Measurements from ENCODE around the gene SLC25A44. TPM values are rescaled to one million over a fixed set of nuclear protein-coding genes. Genes with fewer than 3 reads are reported as not detected.
A peak's percentile ranks its signal among the peaks of the same experiment; 100 is the strongest.

The SLC25A44 gene
- polyA plus RNA-seq, 2 of the 4 experiments (the other 2 are of a cell fraction), result 25.1 to 30.7 TPM

GRCh38 chr1:156257711-156258110 lies 63.8 kb downstream of the SLC25A44 start:
- no peak for FAIRE-seq
- ChIA-PET CTCF (interaction anchor here (2.4 kb wide), 1 partner anchor 33 kb away, joined by 6 read pairs; no protein-coding TSS in a partner anchor), POLR2A (no interaction called here)
- Histone ChIP-seq H3K4me2 (no peak overlapping the region), H3K4me1 (peaks cover 5% of the 10 kb centered on the region), H3K27ac (no peak overlapping the region), H3K9me3 (no peaks in the 10 kb centered on the region), H3K4me3 (no peak overlapping the region)
- 70% methylated on average over 2 of the region's 2 CpGs for WGBS (ENCODE audit: missing lambda C conversion rate)
- no peak for ATAC-seq
- no peak for DNase-seq (ENCODE audit: low read depth in 1 of 2, low spot score in 1 of 2)
- no peak for TF ChIP-seq NFE2L2 (conservative IDR thresholded peaks at IDR 0.05; ENCODE audit: low read length)
- TF ChIP-seq BHLHE40 (IDR thresholded peaks at IDR 0.05; ENCODE audit: low read depth, low read length), result no peak
- TF ChIP-seq RFX5 (IDR thresholded peaks at IDR 0.05), result no peak

DNA sequence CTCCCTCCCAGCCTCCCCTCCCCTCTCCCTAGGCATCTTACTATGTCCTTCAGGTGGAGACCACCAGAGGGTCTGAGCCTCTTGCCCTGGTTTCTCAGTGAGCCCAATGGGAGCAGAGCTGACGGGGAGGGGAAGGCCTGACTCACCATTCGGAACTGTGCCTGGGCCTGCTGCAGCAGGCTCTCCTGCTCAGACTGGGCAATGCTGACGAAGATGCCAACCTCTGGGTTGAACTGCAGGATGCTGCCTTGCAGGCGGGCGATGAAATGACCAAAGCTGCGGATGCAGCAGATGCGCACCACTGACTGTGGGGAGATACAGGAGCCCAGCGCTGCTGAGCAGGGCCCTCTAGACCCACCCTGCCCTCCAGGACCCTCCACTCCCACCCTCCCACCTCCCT lies 65.0 kb downstream of the SLC25A44 start:
- ATAC-seq (no peak), FAIRE-seq (no peak), DNase-seq (ENCODE audit: low read depth in 1 of 2, low spot score in 1 of 2) (no peak)
- TF ChIP-seq RNF2 (IDR thresholded peaks at IDR 0.05; ENCODE audit: borderline replicate concordance, low read depth) (no peak), KDM1A (IDR thresholded peaks at IDR 0.05; ENCODE audit: low read depth) (no peak), RARB (CRISPR knock-in tag; IDR thresholded peaks at IDR 0.05) (no peak), HOXB13 (CRISPR knock-in tag; IDR thresholded peaks at IDR 0.05; ENCODE audit: low read depth) (no peak), NFE2L2 (conservative IDR thresholded peaks at IDR 0.05; ENCODE audit: low read length) (no peak)
- TF ChIP-seq, protein P1, sequence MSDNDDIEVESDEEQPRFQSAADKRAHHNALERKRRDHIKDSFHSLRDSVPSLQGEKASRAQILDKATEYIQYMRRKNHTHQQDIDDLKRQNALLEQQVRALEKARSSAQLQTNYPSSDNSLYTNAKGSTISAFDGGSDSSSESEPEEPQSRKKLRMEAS (IDR thresholded peaks at IDR 0.05), result no peak
- H3K4me1 ChIP-seq, result peaks cover 15% of the 10 kb centered on the region
- H3K27ac ChIP-seq, result no peak overlapping the region
- CTCF ChIA-PET, result interaction anchor here (1.6 to 4.5 kb wide), 2 partner anchors 13 to 77 kb away, joined by 3 to 25 read pairs; no protein-coding TSS in a partner anchor
- no peak overlapping the region for H3K4me3 ChIP-seq
- POLR2A ChIA-PET, result no interaction called here
- 97% methylated on average over 4 of the region's 8 CpGs for WGBS (ENCODE audit: missing lambda C conversion rate)
- H3K9me3 ChIP-seq, result no peaks in the 10 kb centered on the region
- H3K4me2 ChIP-seq, result no peak overlapping the region

DNA sequence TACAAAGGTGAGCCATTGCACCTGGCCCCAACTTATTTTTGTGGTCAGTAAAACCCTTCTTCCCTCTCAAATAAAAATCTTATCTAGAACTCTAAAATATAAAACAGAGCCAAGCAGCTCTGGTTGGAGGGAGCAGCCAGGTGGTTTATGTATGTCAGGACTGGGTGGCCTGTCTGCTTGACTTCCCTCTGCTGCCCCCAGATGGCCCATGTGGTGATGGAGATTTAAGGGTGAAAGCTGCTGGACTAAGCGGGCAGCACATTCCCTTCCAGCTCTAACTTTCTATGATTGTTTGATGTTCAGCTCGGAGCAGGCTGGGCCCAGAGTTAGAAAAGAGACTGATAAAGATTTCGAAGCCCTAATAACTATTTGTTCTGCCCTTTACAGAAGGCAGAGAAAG lies 65.9 kb downstream of the SLC25A44 start:
- POLR2A ChIA-PET, result interaction anchor here (1.7 kb wide), 1 partner anchor 23 kb away, joined by 5 read pairs; the partner anchor contains the start of gene SMG5
- 90% methylated on average over 3 of the region's 3 CpGs for WGBS (ENCODE audit: missing lambda C conversion rate)
- 0 out of 5 replicates have a peak, but pooled peaks of 1 of the 2 experiments have one; percentile 16 for TF ChIP-seq RAD21 (conservative IDR thresholded peaks at IDR 0.05 in 1 of 2, IDR thresholded peaks at IDR 0.05 in 1 of 2)
- TF ChIP-seq, protein P2, sequence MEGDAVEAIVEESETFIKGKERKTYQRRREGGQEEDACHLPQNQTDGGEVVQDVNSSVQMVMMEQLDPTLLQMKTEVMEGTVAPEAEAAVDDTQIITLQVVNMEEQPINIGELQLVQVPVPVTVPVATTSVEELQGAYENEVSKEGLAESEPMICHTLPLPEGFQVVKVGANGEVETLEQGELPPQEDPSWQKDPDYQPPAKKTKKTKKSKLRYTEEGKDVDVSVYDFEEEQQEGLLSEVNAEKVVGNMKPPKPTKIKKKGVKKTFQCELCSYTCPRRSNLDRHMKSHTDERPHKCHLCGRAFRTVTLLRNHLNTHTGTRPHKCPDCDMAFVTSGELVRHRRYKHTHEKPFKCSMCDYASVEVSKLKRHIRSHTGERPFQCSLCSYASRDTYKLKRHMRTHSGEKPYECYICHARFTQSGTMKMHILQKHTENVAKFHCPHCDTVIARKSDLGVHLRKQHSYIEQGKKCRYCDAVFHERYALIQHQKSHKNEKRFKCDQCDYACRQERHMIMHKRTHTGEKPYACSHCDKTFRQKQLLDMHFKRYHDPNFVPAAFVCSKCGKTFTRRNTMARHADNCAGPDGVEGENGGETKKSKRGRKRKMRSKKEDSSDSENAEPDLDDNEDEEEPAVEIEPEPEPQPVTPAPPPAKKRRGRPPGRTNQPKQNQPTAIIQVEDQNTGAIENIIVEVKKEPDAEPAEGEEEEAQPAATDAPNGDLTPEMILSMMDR (IDR thresholded peaks at IDR 0.05), result 0 out of 3 replicates have a peak, but pooled peaks have one; percentile 9
- TF ChIP-seq ZC3H11A (IDR thresholded peaks at IDR 0.05), result no peak
- no peak for TF ChIP-seq FOSB (CRISPR knock-in tag; IDR thresholded peaks at IDR 0.05)
- no peak for TF ChIP-seq MAZ (IDR thresholded peaks at IDR 0.05; ENCODE audit: borderline replicate concordance, low read depth, low read length)
- no peak for TF ChIP-seq CBX8 (IDR thresholded peaks at IDR 0.05)
- Histone ChIP-seq H3K4me3 (no peak overlapping the region), H3K9me3 (no peaks in the 10 kb centered on the region), H3K4me1 (peaks cover 15% of the 10 kb centered on the region), H3K27ac (no peak overlapping the region), H3K4me2 (no peak overlapping the region)
- CTCF ChIA-PET, result interaction anchor here (0.6 to 4.5 kb wide), 10 partner anchors 8 to 123 kb away, joined by 3 to 25 read pairs (median 5); partner anchors contain the start of gene PAQR6
- DNase-seq (ENCODE audit: low read depth in 1 of 2, low spot score in 1 of 2) (peak in 1 of 2 experiments; percentile 38), ATAC-seq (peak; percentile 68 to 71; a peak in 4 of 6 replicates), FAIRE-seq (no peak)

- ChIA-PET CTCF (interaction anchor here (1.1 to 4.5 kb wide), 5 partner anchors 9 to 124 kb away, joined by 3 to 25 read pairs (median 12); partner anchors contain the start of gene PAQR6), POLR2A (interaction anchor here (1.7 kb wide), 1 partner anchor 22 kb away, joined by 5 read pairs; the partner anchor contains the start of gene SMG5)
- no peak for DNase-seq (ENCODE audit: low read depth in 1 of 2, low spot score in 1 of 2)
- WGBS (ENCODE audit: missing lambda C conversion rate), result 100% methylated on average over 1 of the region's 2 CpGs
- no peak overlapping the region for H3K4me3 ChIP-seq
- peaks cover 15% of the 10 kb centered on the region for H3K4me1 ChIP-seq
- no peak overlapping the region for H3K4me2 ChIP-seq
- no peaks in the 10 kb centered on the region for H3K9me3 ChIP-seq
- no peak for ATAC-seq
- FAIRE-seq, result no peak
- no peak overlapping the region for H3K27ac ChIP-seq
- TF ChIP-seq FOXS1 (CRISPR knock-in tag; IDR thresholded peaks at IDR 0.05) (no peak), HEYL (CRISPR knock-in tag; IDR thresholded peaks at IDR 0.05) (no peak)
Measured at GRCh38 chr1:156260896-156261295, 67.0 kb downstream of the SLC25A44 start.

Small RNAs within 50 kb of the gene (small RNA-seq; reads per million reads assigned to genes)
- gene RF00568, result 0 to 0.16 (median 0) reads per million in 6 experiments

Other genes starting within 250 kb of the SLC25A44 start
- 67.4 and 69.1 TPM in 2 replicates for gene ARHGEF2, start 215.6 kb upstream of the SLC25A44 start, polyA plus RNA-seq (2011; rRNA removed)
- 21.3 to 21.5 TPM (median 21.5 TPM) in 3 replicates for gene ARHGEF2, start 215.6 kb upstream of the SLC25A44 start, polyA plus RNA-seq (2017; fragmentation: RNase III; extraction: RNeasy Plus Mini Kit Qiagen cat#74134 plus additional on column Dnase treatment)
- 382 and 581 TPM in 2 replicates for gene SSR2, start 173.2 kb upstream of the SLC25A44 start, polyA plus RNA-seq (2011; rRNA removed)
- 255 to 266 TPM (median 261 TPM) in 3 replicates for gene SSR2, start 173.2 kb upstream of the SLC25A44 start, polyA plus RNA-seq (2017; fragmentation: RNase III; extraction: RNeasy Plus Mini Kit Qiagen cat#74134 plus additional on column Dnase treatment)
- 42.0 and 47.6 TPM in 2 replicates for gene UBQLN4, start 140.3 kb upstream of the SLC25A44 start, polyA plus RNA-seq (2011; rRNA removed)
- 36.5 to 39.1 TPM (median 38.2 TPM) in 3 replicates for gene UBQLN4, start 140.3 kb upstream of the SLC25A44 start, polyA plus RNA-seq (2017; fragmentation: RNase III; extraction: RNeasy Plus Mini Kit Qiagen cat#74134 plus additional on column Dnase treatment)
- 63.0 and 71.4 TPM in 2 replicates for gene LAMTOR2, start 139.3 kb upstream of the SLC25A44 start, polyA plus RNA-seq (2011; rRNA removed)
- 151 to 171 TPM (median 166 TPM) in 3 replicates for gene LAMTOR2, start 139.3 kb upstream of the SLC25A44 start, polyA plus RNA-seq (2017; fragmentation: RNase III; extraction: RNeasy Plus Mini Kit Qiagen cat#74134 plus additional on column Dnase treatment)
- 0.11 TPM in 1 of 2 replicates, not detected in the other for gene RAB25, start 132.9 kb upstream of the SLC25A44 start, polyA plus RNA-seq (2011; rRNA removed)
- not detected in 3 replicates for gene RAB25, start 132.9 kb upstream of the SLC25A44 start, polyA plus RNA-seq (2017; fragmentation: RNase III; extraction: RNeasy Plus Mini Kit Qiagen cat#74134 plus additional on column Dnase treatment)
- 1.8 and 2.4 TPM in 2 replicates for gene MEX3A, start 111.6 kb upstream of the SLC25A44 start, polyA plus RNA-seq (2011; rRNA removed)
- gene MEX3A, start 111.6 kb upstream of the SLC25A44 start, polyA plus RNA-seq (2017; fragmentation: RNase III; extraction: RNeasy Plus Mini Kit Qiagen cat#74134 plus additional on column Dnase treatment), result 3.3 to 4.9 TPM (median 4.4 TPM) in 3 replicates
- 155 and 214 TPM in 2 replicates for gene LMNA, start 79.4 kb upstream of the SLC25A44 start, polyA plus RNA-seq (2011; rRNA removed)
- 286 to 310 TPM (median 288 TPM) in 3 replicates for gene LMNA, start 79.4 kb upstream of the SLC25A44 start, polyA plus RNA-seq (2017; fragmentation: RNase III; extraction: RNeasy Plus Mini Kit Qiagen cat#74134 plus additional on column Dnase treatment)
- gene SEMA4A, start 40.5 kb upstream of the SLC25A44 start, polyA plus RNA-seq (2011; rRNA removed), result 0.27 and 0.37 TPM in 2 replicates
- gene SEMA4A, start 40.5 kb upstream of the SLC25A44 start, polyA plus RNA-seq (2017; fragmentation: RNase III; extraction: RNeasy Plus Mini Kit Qiagen cat#74134 plus additional on column Dnase treatment), result 0.04 to 0.09 TPM (median 0.07 TPM) in 3 replicates
- gene PMF1, start 18.9 kb downstream of the SLC25A44 start, polyA plus RNA-seq (2011; rRNA removed), result 61.4 and 63.9 TPM in 2 replicates
- gene PMF1, start 18.9 kb downstream of the SLC25A44 start, polyA plus RNA-seq (2017; fragmentation: RNase III; extraction: RNeasy Plus Mini Kit Qiagen cat#74134 plus additional on column Dnase treatment), result 57.7 to 59.8 TPM (median 59.4 TPM) in 3 replicates
- gene BGLAP, start 48.1 kb downstream of the SLC25A44 start, polyA plus RNA-seq (2011; rRNA removed), result 0.12 and 0.42 TPM in 2 replicates
- 0.23 to 0.30 TPM in 2 of 3 replicates, not detected in the other for gene BGLAP, start 48.1 kb downstream of the SLC25A44 start, polyA plus RNA-seq (2017; fragmentation: RNase III; extraction: RNeasy Plus Mini Kit Qiagen cat#74134 plus additional on column Dnase treatment)
- 2.4 and 2.8 TPM in 2 replicates for gene PAQR6, start 54.0 kb downstream of the SLC25A44 start, polyA plus RNA-seq (2011; rRNA removed)
- gene PAQR6, start 54.0 kb downstream of the SLC25A44 start, polyA plus RNA-seq (2017; fragmentation: RNase III; extraction: RNeasy Plus Mini Kit Qiagen cat#74134 plus additional on column Dnase treatment), result 5.6 to 10.6 TPM (median 8.6 TPM) in 3 replicates
- 25.6 and 38.0 TPM in 2 replicates for gene SMG5, start 88.7 kb downstream of the SLC25A44 start, polyA plus RNA-seq (2011; rRNA removed)
- gene SMG5, start 88.7 kb downstream of the SLC25A44 start, polyA plus RNA-seq (2017; fragmentation: RNase III; extraction: RNeasy Plus Mini Kit Qiagen cat#74134 plus additional on column Dnase treatment), result 46.4 to 51.5 TPM (median 48.7 TPM) in 3 replicates
- gene TMEM79, start 90.2 kb downstream of the SLC25A44 start, polyA plus RNA-seq (2011; rRNA removed), result 7.2 and 7.5 TPM in 2 replicates
- gene TMEM79, start 90.2 kb downstream of the SLC25A44 start, polyA plus RNA-seq (2017; fragmentation: RNase III; extraction: RNeasy Plus Mini Kit Qiagen cat#74134 plus additional on column Dnase treatment), result 5.7 to 6.3 TPM (median 6.3 TPM) in 3 replicates
- gene GLMP, start 101.6 kb downstream of the SLC25A44 start, polyA plus RNA-seq (2011; rRNA removed), result 12.4 and 16.9 TPM in 2 replicates
- 23.0 to 32.5 TPM (median 29.0 TPM) in 3 replicates for gene GLMP, start 101.6 kb downstream of the SLC25A44 start, polyA plus RNA-seq (2017; fragmentation: RNase III; extraction: RNeasy Plus Mini Kit Qiagen cat#74134 plus additional on column Dnase treatment)
- not detected in 2 replicates for gene VHLL, start 105.2 kb downstream of the SLC25A44 start, polyA plus RNA-seq (2011; rRNA removed)
- gene VHLL, start 105.2 kb downstream of the SLC25A44 start, polyA plus RNA-seq (2017; fragmentation: RNase III; extraction: RNeasy Plus Mini Kit Qiagen cat#74134 plus additional on column Dnase treatment), result not detected in 3 replicates
- 528 and 530 TPM in 2 replicates for gene CCT3, start 144.2 kb downstream of the SLC25A44 start, polyA plus RNA-seq (2011; rRNA removed)
- gene CCT3, start 144.2 kb downstream of the SLC25A44 start, polyA plus RNA-seq (2017; fragmentation: RNase III; extraction: RNeasy Plus Mini Kit Qiagen cat#74134 plus additional on column Dnase treatment), result 804 to 909 TPM (median 824 TPM) in 3 replicates
- 3.9 and 4.7 TPM in 2 replicates for gene TSACC, start 144.4 kb downstream of the SLC25A44 start, polyA plus RNA-seq (2011; rRNA removed)
- gene TSACC, start 144.4 kb downstream of the SLC25A44 start, polyA plus RNA-seq (2017; fragmentation: RNase III; extraction: RNeasy Plus Mini Kit Qiagen cat#74134 plus additional on column Dnase treatment), result 2.6 to 3.2 TPM (median 3.0 TPM) in 3 replicates
- gene RHBG, start 175.1 kb downstream of the SLC25A44 start, polyA plus RNA-seq (2011; rRNA removed), result 0.04 and 0.06 TPM in 2 replicates
- 0.08 TPM in 1 of 3 replicates, not detected in the others for gene RHBG, start 175.1 kb downstream of the SLC25A44 start, polyA plus RNA-seq (2017; fragmentation: RNase III; extraction: RNeasy Plus Mini Kit Qiagen cat#74134 plus additional on column Dnase treatment)